Measurements from ENCODE around the gene NLGN1. TPM values are rescaled to one million over a fixed set of nuclear protein-coding genes. Genes with fewer than 3 reads are reported as not detected.

NLGN1 gene
- total RNA-seq, 1 experiment from 2014 or later = 5.2 TPM

- Histone ChIP-seq H3K27me3 (ENCODE audit: insufficient read depth, low read length) (no peaks in the 10 kb centered on the region), H2AK5ac (ENCODE audit: insufficient read length, low read length) (no peak overlapping the region), H3K18ac (ENCODE audit: insufficient read length, low read depth, low read length) (no peak overlapping the region), H2AFZ (ENCODE audit: low read length) (no peak overlapping the region), H3K14ac (ENCODE audit: insufficient read depth, low read length) (no peak overlapping the region), H3K4ac (ENCODE audit: low read depth, low read length) (no peak overlapping the region), H3K9me3 (ENCODE audit: control insufficient read depth, low read depth, low read length) (no peaks in the 10 kb centered on the region), H2BK20ac (ENCODE audit: low read depth, low read length, poor library complexity, severe bottlenecking) (no peak overlapping the region), H4K20me1 (ENCODE audit: control insufficient read depth, insufficient read depth, insufficient read length) (no peaks in the 10 kb centered on the region), H3K56ac (ENCODE audit: insufficient read length, low read depth, low read length) (no peak overlapping the region), H3T11ph (ENCODE audit: low read length) (no peak overlapping the region), H3K23ac (ENCODE audit: insufficient read length, low read depth, low read length) (no peak overlapping the region), H3K27ac (ENCODE audit: insufficient read length, low read depth, low read length) (no peak overlapping the region), H3K4me2 (ENCODE audit: insufficient read depth, insufficient read length, low read length) (no peak overlapping the region), H2BK120ac (ENCODE audit: low read depth, low read length, poor library complexity, severe bottlenecking) (no peak overlapping the region), H3K4me1 (ENCODE audit: insufficient read depth, low read length) (no peaks in the 10 kb centered on the region), H3K23me2 (ENCODE audit: insufficient read length, low read depth, low read length, poor library complexity, severe bottlenecking) (no peaks in the 10 kb centered on the region), H3K9ac (ENCODE audit: extremely low read depth, insufficient read length, low read length) (no peak overlapping the region), H2BK12ac (ENCODE audit: insufficient read length, low read depth, low read length) (no peak overlapping the region), H4K5ac (ENCODE audit: insufficient read length, low read depth, low read length) (no peak overlapping the region), H4K8ac (replicated peaks; ENCODE audit: insufficient read length, low read depth, low read length) (no peak overlapping the region), H2BK5ac (ENCODE audit: insufficient read length, low read length) (no peak overlapping the region), H4K91ac (ENCODE audit: insufficient read length, low read depth, low read length) (no peak overlapping the region), H3K79me1 (ENCODE audit: insufficient read depth, low read depth, low read length, poor library complexity, severe bottlenecking) (no peaks in the 10 kb centered on the region), H3K79me2 (ENCODE audit: insufficient read depth, low read length) (no peaks in the 10 kb centered on the region), H2BK15ac (ENCODE audit: low read depth, low read length) (no peak overlapping the region)
- no CpG with 5 or more reads among the region's 2 CpGs for WGBS (ENCODE audit: extremely low coverage, insufficient read length, low lambda C conversion rate)
- Mint-ChIP-seq H3K4me3 (no peak overlapping the region), H3K9me3 (no peaks in the 10 kb centered on the region), H3K27ac (no peak overlapping the region; a peak in 1 of 7 replicates), H3K36me3 (ENCODE audit: insufficient read depth in 1 of 3, low read depth in 3 of 3) (no peaks in the 10 kb centered on the region), H3K4me1 (no peaks in the 10 kb centered on the region), H3K27me3 (ENCODE audit: low read depth) (no peaks in the 10 kb centered on the region)
- DNase-seq = no peak
- no peak for TF ChIP-seq CTCF (conservative IDR thresholded peaks at IDR 0.05)
Observed at GRCh38 chr3:173639098-173639497, 241.6 kb downstream of the NLGN1 start.

All from H9 (cell line).